Body of pancreas (tissue), 4 donors: Measurements from ENCODE around the gene DYNC2H1.

Source experiments
- CTCF ChIP-seq, 7 experiments: fragments of 450-650 bp in 4 of 7; fragments of 200-600 bp in 3 of 7; sonication (generic) in 3 of 7; IDR thresholded peaks; one replicate each; pipeline ENCODE4 v1.5.1; 2016 to 2019; ENCODE audit warnings: antibody characterized with exemption in 7 of 7
- POLR2A ChIP-seq, 3 donors: fragments of 450-650 bp; IDR thresholded peaks; one replicate each; pipeline ENCODE4 v1.6.1; 2016; ENCODE audit warnings: antibody characterized with exemption in 3 of 3, mild to moderate bottlenecking in 2 of 3

GRCh38 chr11:103349595-103349994 lies 240.4 kb downstream of the DYNC2H1 start:
- TF ChIP-seq CTCF (IDR thresholded peaks at IDR 0.05) (no peak), POLR2A (IDR thresholded peaks at IDR 0.05) (no peak)
